Upper lobe of right lung (tissue), 1 donor: ENCODE measurements around the gene BORCS5. TPM values are rescaled to one million over a fixed set of nuclear protein-coding genes. Genes with fewer than 3 reads are reported as not detected.
A peak's percentile ranks its signal among the peaks of the same experiment; 100 is the strongest.

Source experiments
- ATAC-seq: fragments of 200-7000 bp; cut with Tn5 transposase; one replicate; pipeline ENCODE4 v1.9.1; 2020; ENCODE audit warnings: mild to moderate bottlenecking, moderate library complexity
- DNase-seq: peaks from one replicate; pipeline ENCODE4 v3.0.0-alpha.2; 2020
- H3K27ac ChIP-seq: fragments of 200-600 bp; one replicate; pipeline ENCODE4 v1.8.0; 2022
- H3K27me3 ChIP-seq: fragments of 200-600 bp; one replicate; pipeline ENCODE4 v1.8.0; 2022; ENCODE audit warnings: mild to moderate bottlenecking
- H3K36me3 ChIP-seq: fragments of 200-600 bp; one replicate; pipeline ENCODE4 v1.8.0; 2022
- H3K4me1 ChIP-seq: fragments of 200-600 bp; one replicate; pipeline ENCODE4 v1.8.0; 2022
- H3K4me3 ChIP-seq: fragments of 200-600 bp; one replicate; pipeline ENCODE4 v1.8.0; 2022; ENCODE audit warnings: mild to moderate bottlenecking
- H3K9me3 ChIP-seq: fragments of 200-600 bp; one replicate; pipeline ENCODE4 v1.8.0; 2022
- intact Hi-C: fragments of 100-400 bp; cut with DNase I; formaldehyde crosslinking; loops from one replicate; pipeline ENCODE4 v1.11.0; 2022
- total RNA-seq: library from RNA; stranded (reverse); fragmentation: NEBNext Ultra II Directional; extraction: Animal tissue kit (Norgen Biotek cat#: 25700); gene quantifications from one replicate; pipeline ENCODE4 v1.2.1, GENCODE V29; 2021
- TF ChIP-seq, protein P1 (sequence below): fragments of 200-600 bp; IDR thresholded peaks from one replicate; pipeline ENCODE4 v1.8.0; 2022; ENCODE audit warnings: antibody characterized with exemption
- donor health status: DM: no; HTN: yes; CAD: no; lungs with severe emphysema.

BORCS5 gene
- total RNA-seq, 1 donor from 2014 or later, result 14.0 TPM

DNA sequence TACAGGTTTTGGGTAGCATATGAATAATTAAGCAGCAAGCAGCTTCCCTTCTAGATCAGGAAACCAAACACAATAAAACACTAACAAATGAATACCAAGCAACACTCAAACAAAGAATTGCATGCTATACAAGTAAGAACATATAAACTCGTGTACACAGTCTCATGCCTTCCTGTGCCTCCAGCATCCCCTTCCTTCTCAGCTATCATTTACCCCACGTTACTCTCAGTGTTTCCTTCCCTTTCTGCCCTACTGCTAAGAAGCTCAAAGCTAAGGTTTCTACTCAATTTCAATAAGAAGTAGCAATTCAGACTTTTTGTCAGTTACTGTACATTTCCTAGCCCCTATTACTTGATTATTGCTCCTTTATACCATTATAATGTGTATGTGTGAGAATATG is 124.8 kb downstream of the BORCS5 start:
- TF ChIP-seq, protein P1, sequence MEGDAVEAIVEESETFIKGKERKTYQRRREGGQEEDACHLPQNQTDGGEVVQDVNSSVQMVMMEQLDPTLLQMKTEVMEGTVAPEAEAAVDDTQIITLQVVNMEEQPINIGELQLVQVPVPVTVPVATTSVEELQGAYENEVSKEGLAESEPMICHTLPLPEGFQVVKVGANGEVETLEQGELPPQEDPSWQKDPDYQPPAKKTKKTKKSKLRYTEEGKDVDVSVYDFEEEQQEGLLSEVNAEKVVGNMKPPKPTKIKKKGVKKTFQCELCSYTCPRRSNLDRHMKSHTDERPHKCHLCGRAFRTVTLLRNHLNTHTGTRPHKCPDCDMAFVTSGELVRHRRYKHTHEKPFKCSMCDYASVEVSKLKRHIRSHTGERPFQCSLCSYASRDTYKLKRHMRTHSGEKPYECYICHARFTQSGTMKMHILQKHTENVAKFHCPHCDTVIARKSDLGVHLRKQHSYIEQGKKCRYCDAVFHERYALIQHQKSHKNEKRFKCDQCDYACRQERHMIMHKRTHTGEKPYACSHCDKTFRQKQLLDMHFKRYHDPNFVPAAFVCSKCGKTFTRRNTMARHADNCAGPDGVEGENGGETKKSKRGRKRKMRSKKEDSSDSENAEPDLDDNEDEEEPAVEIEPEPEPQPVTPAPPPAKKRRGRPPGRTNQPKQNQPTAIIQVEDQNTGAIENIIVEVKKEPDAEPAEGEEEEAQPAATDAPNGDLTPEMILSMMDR, result no peak
- ATAC-seq, result no peak
- intact Hi-C loops, result no loop called here

GRCh38 chr12:12482150-12482761 is 125.4 kb downstream of the BORCS5 start:
- no peak for ATAC-seq
- H3K36me3 ChIP-seq, result peaks cover 48% of the 10 kb centered on the region
- peaks cover 11% of the 10 kb centered on the region for H3K4me1 ChIP-seq
- intact Hi-C loops, result no loop called here
- H3K27me3 ChIP-seq, result no peaks in the 10 kb centered on the region
- H3K9me3 ChIP-seq, result no peaks in the 10 kb centered on the region
- H3K4me3 ChIP-seq, result no peak overlapping the region
- TF ChIP-seq, protein P1, result no peak
- DNase-seq, result no peak
- H3K27ac ChIP-seq, result peak overlapping the region; percentile 45

More for the DNA sequence above, 124.8 kb downstream of the BORCS5 start:
- Histone ChIP-seq H3K4me1 (peaks cover 11% of the 10 kb centered on the region), H3K36me3 (peaks cover 51% of the 10 kb centered on the region), H3K27me3 (no peaks in the 10 kb centered on the region), H3K9me3 (no peaks in the 10 kb centered on the region), H3K27ac (peak overlapping the region; percentile 1), H3K4me3 (no peak overlapping the region)
- DNase-seq, result no peak

- intact Hi-C loops, result no loop called here
- peaks cover 11% of the 10 kb centered on the region for H3K4me1 ChIP-seq
- H3K9me3 ChIP-seq, result no peaks in the 10 kb centered on the region
- H3K27ac ChIP-seq, result peak overlapping the region; percentile 45
- peaks cover 41% of the 10 kb centered on the region for H3K36me3 ChIP-seq
- no peaks in the 10 kb centered on the region for H3K27me3 ChIP-seq
- DNase-seq (no peak), ATAC-seq (no peak)
- TF ChIP-seq, protein P1, result no peak
- H3K4me3 ChIP-seq, result no peak overlapping the region
Measured at GRCh38 chr12:12482959-12483358, 126.1 kb downstream of the BORCS5 start.

DNA sequence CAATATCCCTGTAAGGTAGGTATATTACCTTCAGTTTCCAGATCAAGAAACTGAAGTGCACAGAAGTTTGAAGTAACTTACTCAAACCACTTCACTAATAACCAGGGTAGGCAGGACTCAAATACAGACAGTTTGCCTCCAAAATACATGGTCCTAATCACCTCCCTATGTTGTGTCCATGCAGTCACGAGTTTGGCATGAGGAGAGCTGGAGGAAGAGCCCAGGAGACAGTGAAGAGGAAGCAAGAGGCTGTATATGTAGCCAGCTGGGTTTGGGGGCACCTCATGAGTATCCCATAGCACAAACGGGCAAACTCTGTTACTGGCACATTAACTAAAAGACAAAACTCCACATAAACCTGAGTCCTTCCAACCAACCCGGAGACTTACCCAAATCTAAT is 126.6 kb downstream of the BORCS5 start:
- Histone ChIP-seq H3K27me3 (no peaks in the 10 kb centered on the region), H3K27ac (no peak overlapping the region), H3K4me1 (peaks cover 11% of the 10 kb centered on the region), H3K36me3 (peaks cover 39% of the 10 kb centered on the region), H3K9me3 (no peaks in the 10 kb centered on the region), H3K4me3 (no peak overlapping the region)
- ATAC-seq (no peak), DNase-seq (no peak)
- TF ChIP-seq, protein P1, result no peak
- intact Hi-C loops, result no loop called here

GRCh38 chr12:12486661-12487240 is 129.9 kb downstream of the BORCS5 start:
- Histone ChIP-seq H3K4me1 (peaks cover 11% of the 10 kb centered on the region), H3K9me3 (no peaks in the 10 kb centered on the region), H3K4me3 (no peak overlapping the region), H3K36me3 (peaks cover 22% of the 10 kb centered on the region), H3K27ac (no peak overlapping the region), H3K27me3 (no peaks in the 10 kb centered on the region)
- TF ChIP-seq, protein P1, result no peak
- DNase-seq (no peak), ATAC-seq (no peak)
- intact Hi-C loops, result no loop called here
